ENCODE results near the gene PHF21A. TPM values are rescaled to one million over a fixed set of nuclear protein-coding genes. Genes with fewer than 3 reads are reported as not detected.

Gene PHF21A
- total RNA-seq, 8 experiments from 2014 or later, result 10.5 to 40.2 (median 28.6) TPM

DNA sequence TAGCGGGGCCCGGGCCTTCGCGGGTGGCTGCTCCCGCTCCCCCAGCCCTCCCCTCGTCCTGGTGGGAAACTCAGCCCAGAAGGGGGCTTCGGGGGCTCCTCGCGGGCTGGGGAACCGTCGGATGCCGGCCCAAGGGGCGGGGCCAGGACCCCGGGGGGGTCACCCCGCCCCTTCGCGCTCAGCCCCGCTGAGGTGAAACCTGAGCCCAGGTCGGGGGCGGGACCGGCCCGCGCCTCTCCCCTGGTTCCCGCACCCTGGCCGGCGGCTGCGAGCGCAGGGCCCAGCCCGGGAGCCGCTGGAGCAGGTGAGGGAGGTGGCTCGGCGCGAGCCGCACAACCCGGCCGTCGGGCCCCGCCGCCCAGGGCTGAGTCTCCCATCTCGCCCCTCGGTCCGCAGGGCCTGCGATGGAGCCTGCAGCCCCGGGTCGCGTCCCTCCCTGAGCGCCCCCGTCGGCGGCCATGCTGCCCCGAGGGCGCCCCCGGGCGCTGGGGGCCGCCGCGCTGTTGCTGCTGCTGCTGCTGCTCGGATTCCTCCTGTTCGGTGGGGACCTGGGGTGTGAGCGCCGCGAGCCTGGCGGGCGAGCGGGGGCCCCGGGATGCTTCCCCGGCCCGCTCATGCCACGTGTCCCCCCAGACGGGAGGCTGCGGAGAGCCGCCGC lies 198.7 kb downstream of the PHF21A start, which contains the start of gene LARGE2:
Gene LARGE2 (plus strand): TSS at position 232 of the 658 bp plus-strand sequence. CDS start 227 bp downstream, at position 459.
- no peak within 1 kb of the TSS for H3K27ac ChIP-seq
- in situ Hi-C loops (cut with MboI; ENCODE audit: low pct_unique_long_range_greater_than_20kb in 2 of 9, low sequenced_read_pairs in 9 of 9, unreplicated experiment in 9 of 9), result no loop called here
- H3K4me3 ChIP-seq, result peak within 1 kb of the TSS in 2 of 5 donors; percentile 9 to 25
- WGBS, 10 experiments, result no CpG with 5 or more reads among the region's 73 CpGs
- peaks cover 0 to 22% of the 10 kb centered on the region in 2 donors for H3K4me1 ChIP-seq (replicated peaks in 1 of 2)
- ATAC-seq (replicated peaks in 6 of 8), result peak in 1 of 8 experiments; percentile 6

DNA sequence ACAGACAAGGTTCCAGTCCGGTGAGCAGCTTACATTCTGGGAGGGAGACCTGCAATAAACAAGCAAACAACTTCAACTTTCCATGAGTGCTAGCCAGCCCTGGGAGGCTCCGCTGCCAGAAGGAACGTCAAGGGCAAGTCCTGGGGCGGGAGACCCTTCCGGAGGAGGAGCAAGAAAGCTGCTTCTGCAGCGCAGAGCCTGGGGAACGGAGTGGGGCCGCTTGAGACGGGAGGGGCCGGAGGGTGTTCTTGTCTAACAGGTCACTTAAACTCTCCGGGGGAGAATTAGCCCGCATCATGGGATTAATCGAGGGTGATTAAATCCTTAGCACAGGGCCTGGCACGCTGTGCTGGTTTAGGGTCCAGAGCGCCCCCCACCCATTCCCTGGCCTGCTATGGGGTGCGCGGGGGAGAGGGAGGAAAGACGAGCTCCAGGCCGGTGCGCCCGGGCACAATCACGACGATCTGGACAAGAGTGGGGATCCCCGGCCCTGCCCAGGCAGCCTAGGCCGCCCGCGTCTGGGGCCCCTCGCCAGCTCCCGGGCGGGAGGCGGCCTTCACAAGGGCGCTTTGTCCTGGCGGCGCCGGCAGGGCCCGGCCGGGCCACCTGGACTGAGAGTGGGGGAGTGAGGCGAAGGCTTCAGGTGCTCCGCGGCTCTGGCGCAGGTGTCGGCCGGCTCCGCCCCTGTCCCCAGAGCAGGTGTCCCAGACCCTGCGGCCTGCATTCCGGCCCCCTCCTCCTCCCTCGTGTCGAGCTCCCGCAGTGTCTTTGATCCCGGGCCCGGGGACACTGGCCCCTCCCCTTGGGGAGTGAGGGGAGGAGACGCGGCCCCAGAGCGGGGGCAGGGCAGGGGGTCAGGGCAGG lies 199.5 kb downstream of the PHF21A start:
- Histone ChIP-seq H3K4me3 (peak overlapping the region in 2 of 5 donors; percentile 9 to 25), H3K27ac (no peak overlapping the region), H3K4me1 (replicated peaks in 1 of 2) (peaks cover 3 to 25% of the 10 kb centered on the region in 2 donors)
- in situ Hi-C loops (cut with MboI; ENCODE audit: low pct_unique_long_range_greater_than_20kb in 2 of 9, low sequenced_read_pairs in 9 of 9, unreplicated experiment in 9 of 9), result no loop called here
- 15 to 100% (median 38%) methylated on average over 1 to 12 of the region's 54 CpGs; no CpG with 5 or more reads in 6 of the 10 experiments for WGBS, 10 experiments
- ATAC-seq (replicated peaks in 6 of 8), result no peak

DNA sequence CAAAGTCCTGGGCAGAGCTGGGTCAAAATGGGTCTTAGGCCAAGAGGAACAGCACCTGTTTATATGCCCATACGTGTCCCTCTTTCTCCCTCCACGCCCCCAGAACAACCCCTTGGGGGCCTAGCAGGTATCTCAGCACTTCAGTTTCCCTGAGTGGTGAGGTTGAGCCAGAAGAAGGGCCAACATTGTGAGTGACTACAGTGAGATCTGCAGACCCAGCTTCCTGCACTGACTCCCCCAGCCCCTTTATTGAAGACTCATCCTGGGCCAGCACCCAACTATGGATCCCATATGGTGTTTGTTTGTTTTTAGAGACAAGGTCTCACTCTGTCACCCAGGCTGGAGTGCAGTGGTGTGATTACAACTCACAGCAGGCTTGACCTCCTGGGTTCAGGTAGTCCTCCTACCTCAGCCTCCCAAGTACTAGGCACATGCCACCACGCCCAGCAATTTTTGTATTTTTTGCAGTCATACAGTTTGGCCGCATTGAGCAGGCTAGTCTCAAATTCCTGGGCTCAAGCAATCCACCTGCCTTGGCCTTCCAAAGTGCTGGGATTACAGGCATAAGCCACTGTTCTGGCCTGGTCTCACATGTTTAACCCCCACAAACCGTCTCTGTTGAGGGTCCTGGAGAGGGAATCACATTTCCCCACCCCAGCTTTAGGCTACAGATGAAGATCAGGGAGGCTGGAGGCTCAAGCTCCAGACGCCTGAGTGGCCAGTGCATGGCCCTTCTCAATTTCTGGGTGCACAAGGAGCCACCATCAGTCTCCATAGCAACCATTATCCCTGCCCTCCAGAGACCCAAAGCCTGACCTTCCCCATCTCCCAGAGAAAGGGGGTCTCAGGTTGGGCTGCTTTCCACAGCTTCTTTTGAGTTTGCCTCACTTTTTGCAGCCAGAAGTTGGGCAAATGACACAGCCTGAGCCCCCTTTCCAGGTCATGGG lies 200.4 kb downstream of the PHF21A start:
- Histone ChIP-seq H3K27ac (no peak overlapping the region), H3K4me3 (no peak overlapping the region), H3K4me1 (replicated peaks in 1 of 2) (peaks cover 5 to 24% of the 10 kb centered on the region in 2 donors)
- in situ Hi-C loops (cut with MboI; ENCODE audit: low pct_unique_long_range_greater_than_20kb in 2 of 9, low sequenced_read_pairs in 9 of 9, unreplicated experiment in 9 of 9), result no loop called here
- ATAC-seq (replicated peaks in 6 of 8), result no peak
- 67 to 85% (median 77%) methylated on average over 1 to 5 of the region's 6 CpGs; no CpG with 5 or more reads in 4 of the 10 experiments for WGBS, 10 experiments

DNA sequence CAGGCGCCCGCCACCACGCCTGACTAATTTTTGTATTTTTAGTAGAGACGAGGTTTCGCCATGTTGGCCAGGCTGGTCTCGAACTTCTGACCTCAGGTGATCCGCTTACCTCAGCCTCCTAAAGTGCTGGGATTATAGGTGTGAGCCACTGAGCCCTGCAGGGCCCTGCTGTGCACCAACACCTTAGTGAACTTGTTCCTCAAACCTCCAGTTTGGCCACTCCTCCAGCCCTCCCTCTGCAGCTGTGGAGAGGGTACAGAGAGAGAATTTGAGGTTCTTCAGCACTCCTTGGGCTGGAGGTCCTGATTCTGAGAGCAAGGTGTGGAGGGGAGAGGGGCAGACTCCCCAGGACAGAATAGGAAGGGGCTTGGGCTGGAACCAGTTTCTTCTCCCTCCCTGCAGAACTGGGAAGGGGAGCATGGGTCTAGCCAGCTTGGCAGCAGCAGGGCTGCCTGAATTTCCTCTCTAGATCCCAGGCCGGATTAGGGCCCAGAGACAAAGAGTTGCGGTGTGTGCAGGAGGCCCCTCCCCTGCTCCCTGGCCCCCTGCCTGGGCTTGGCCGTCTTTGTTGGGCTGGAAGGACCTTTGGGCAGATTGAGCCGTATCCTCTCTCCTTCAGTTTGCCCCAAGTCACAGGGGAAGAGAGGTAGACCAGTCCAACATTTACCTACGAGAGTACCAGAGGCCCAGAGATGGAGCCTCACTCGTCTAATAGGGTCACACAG lies 201.3 kb downstream of the PHF21A start:
- Histone ChIP-seq H3K27ac (no peak overlapping the region), H3K4me3 (no peak overlapping the region), H3K4me1 (replicated peaks in 1 of 2) (peaks cover 5 to 22% of the 10 kb centered on the region in 2 donors)
- ATAC-seq (replicated peaks in 6 of 8), result no peak
- in situ Hi-C loops (cut with MboI; ENCODE audit: low pct_unique_long_range_greater_than_20kb in 2 of 9, low sequenced_read_pairs in 9 of 9, unreplicated experiment in 9 of 9), result no loop called here
- 60 to 100% (median 85%) methylated on average over 1 to 8 of the region's 13 CpGs; no CpG with 5 or more reads in 3 of the 10 experiments for WGBS, 10 experiments

DNA sequence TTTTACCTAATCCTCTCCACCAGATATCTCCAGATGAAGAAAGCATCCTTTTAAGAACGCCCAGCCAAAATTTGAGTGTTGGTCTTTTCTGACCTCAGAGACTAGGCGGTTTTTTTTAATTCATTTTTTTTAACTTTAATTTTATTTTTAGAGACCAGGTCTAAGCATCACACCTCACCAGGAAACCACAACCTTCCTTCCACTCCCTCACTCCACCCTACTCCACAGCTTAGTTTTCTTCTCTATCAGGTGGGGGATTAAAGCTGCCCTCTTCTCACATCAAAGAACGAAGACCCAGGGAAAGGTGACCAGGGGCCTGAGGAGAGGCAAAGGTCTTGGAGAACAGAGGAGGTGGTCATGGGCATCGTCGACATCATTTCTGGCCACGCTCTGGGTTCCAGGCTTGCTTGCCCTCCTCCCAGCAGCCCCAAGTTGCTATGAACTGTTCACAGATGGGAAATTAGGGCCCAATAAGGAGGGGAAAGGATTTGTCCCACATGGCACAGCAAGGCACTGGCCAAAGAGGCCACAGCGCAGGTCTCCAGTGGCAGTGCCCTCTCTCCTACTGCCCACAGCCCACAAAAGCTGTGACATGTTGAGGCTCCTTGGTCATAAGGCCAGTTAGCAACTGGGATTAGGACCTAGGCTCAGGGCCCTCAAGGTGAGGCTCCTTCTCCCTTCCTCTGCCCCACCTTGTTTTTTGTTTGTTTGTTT lies 202.1 kb downstream of the PHF21A start:
- in situ Hi-C loops (cut with MboI; ENCODE audit: low pct_unique_long_range_greater_than_20kb in 2 of 9, low sequenced_read_pairs in 9 of 9, unreplicated experiment in 9 of 9), result no loop called here
- peak overlapping the region in 1 of 2 donors; percentile 4 for H3K27ac ChIP-seq

DNA sequence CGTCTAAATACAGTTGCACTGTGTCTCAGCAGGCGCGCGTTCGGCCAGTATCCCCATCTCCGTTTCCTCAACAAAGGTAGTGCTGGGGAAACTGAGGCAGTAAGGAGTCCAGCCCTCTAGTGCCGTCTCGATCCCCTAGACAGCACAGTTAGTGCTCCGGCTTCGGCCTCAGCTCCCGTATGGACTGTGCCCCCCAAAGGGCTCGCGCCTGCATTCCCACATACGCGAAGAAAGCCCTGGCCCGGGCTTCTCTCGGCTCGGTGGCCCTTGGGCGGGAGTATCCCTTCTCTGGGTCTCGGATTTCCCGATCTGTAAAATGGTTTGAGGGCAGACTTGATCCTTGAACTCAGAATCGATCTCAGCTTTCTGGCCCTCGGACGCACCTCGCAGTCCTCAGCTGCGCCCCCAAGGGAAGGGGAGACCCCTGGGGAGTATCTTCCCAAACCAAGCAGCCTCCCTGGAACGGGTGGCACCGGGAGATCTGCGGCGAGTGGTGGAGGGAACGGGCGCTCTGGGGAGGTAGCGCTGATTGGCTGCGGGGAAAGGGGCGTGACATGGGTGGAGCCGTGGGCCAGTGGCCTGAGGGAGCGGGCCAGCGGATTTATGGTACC lies 202.8 kb downstream of the PHF21A start:
- in situ Hi-C loops (cut with MboI; ENCODE audit: low pct_unique_long_range_greater_than_20kb in 2 of 9, low sequenced_read_pairs in 9 of 9, unreplicated experiment in 9 of 9), result no loop called here
- WGBS, 10 experiments, result 0 to 7% (median 1%) methylated on average over 2 to 17 of the region's 38 CpGs; no CpG with 5 or more reads in 3 of the 10 experiments
- H3K4me3 ChIP-seq, result peak overlapping the region; percentile 41 to 83 (median 63)
- ATAC-seq (replicated peaks in 6 of 8), result peak; percentile 36 to 71 (median 63)
- H3K4me1 ChIP-seq (replicated peaks in 1 of 2), result peaks cover 5 to 22% of the 10 kb centered on the region in 2 donors
- H3K27ac ChIP-seq, result peak overlapping the region; percentile 90 to 92

More for the DNA sequence above, 202.1 kb downstream of the PHF21A start:
- ATAC-seq (replicated peaks in 6 of 8), result no peak
- H3K4me1 ChIP-seq (replicated peaks in 1 of 2), result peaks cover 5 to 22% of the 10 kb centered on the region in 2 donors
- WGBS, 10 experiments, result 0 to 63% (median 33%) methylated on average over 1 to 6 of the region's 7 CpGs
- peak overlapping the region; percentile 41 to 83 (median 63) for H3K4me3 ChIP-seq

DNA sequence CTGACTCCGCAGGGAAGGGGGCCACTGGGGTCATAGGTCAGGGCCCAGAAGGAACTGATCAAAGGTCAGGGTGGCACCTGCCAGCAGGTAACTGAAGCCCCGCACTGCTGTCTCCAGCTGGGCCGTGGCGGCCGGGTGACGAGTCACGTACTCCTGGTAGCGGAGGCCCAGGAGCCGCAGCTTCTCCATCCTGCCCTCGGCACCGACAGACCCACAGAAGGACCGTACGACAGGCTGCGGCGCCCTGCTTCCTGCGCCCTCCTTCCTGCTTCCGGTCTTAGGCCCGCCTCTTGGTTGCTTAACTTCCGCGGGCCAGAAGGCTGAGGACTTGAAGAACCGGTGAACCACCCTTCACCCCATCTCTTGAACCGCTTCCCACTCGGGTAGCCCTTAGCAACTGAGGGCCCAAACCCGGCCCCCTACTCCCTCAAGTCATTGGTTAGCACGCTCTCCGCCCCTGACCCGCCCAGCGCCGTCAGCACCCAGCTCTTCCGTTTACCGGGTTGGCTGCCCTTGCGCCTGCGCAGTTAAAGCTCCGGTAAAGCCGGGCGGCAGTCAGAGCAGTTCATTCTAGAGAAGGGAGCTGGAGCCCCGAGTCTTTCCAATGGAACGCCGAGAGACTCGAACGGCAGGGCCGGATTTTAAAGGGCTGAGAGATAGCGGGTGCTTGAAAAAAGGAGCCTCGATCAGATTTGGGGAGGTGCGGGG lies 203.5 kb downstream of the PHF21A start, which contains the start of gene PEX16:
Gene PEX16 (minus strand): TSS at position 255 of the 708 bp plus-strand sequence. CDS start 66 bp downstream, at position 189.
- in situ Hi-C loops (cut with MboI; ENCODE audit: low pct_unique_long_range_greater_than_20kb in 2 of 9, low sequenced_read_pairs in 9 of 9, unreplicated experiment in 9 of 9), result no loop called here
- Histone ChIP-seq H3K4me3 (peak within 1 kb of the TSS; percentile 41 to 83 (median 63)), H3K27ac (peak within 1 kb of the TSS; percentile 90 to 92), H3K4me1 (replicated peaks in 1 of 2) (peaks cover 5 to 22% of the 10 kb centered on the region in 2 donors)
- ATAC-seq (replicated peaks in 6 of 8), result peak; percentile 80 to 91 (median 88)
- WGBS, 10 experiments, result 0 to 2% (median 0%) methylated on average over 5 to 20 of the region's 45 CpGs; no CpG with 5 or more reads in 5 of the 10 experiments

DNA sequence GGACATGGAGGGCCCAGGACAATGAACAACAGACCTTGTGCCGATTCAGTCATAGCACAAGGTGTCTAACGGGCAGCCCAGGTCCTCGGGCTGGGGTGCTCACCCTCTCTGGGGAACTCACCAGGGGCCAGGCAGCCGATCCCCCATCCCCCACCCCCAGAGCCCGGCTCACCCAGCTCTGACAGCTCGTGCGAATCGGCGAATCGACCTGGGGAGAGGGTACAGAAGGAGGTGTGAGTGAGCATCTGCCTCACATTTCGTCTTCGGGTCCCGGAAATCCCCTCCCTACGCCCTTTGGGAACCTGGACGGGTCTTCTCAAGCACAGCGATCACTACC lies 204.0 kb downstream of the PHF21A start:
- Histone ChIP-seq H3K4me1 (replicated peaks in 1 of 2) (peaks cover 5 to 19% of the 10 kb centered on the region in 2 donors), H3K4me3 (peak overlapping the region; percentile 41 to 83 (median 63)), H3K27ac (peak overlapping the region; percentile 90 to 92)
- ATAC-seq (replicated peaks in 6 of 8), result peak in 2 of 8 experiments; percentile 2 to 5
- 0 to 7% (median 0%) methylated on average over 1 to 3 of the region's 16 CpGs; no CpG with 5 or more reads in 7 of the 10 experiments for WGBS, 10 experiments
- in situ Hi-C loops (cut with MboI; ENCODE audit: low pct_unique_long_range_greater_than_20kb in 2 of 9, low sequenced_read_pairs in 9 of 9, unreplicated experiment in 9 of 9), result no loop called here

DNA sequence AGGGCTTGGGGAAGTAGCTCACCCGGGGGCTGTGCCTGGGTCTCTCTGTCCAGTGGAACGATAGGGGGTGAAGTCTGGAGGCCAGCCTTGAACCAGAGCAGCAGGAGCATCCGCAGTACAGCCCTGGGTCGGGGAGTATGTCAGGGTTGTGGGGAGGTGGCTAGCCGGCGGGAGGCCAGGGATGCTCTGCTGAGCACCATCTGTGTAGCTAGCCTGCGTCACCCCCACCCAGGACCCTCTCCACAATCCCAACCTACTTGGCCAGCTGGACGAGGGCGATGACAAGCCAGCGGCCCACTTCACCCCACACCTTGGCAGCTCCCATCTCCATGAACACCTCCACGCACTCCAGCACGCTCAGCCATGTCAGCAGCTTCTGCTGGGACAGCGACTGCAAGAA lies 205.8 kb downstream of the PHF21A start:
- peaks cover 5 to 8% of the 10 kb centered on the region in 2 donors for H3K4me1 ChIP-seq (replicated peaks in 1 of 2)
- in situ Hi-C loops (cut with MboI; ENCODE audit: low pct_unique_long_range_greater_than_20kb in 2 of 9, low sequenced_read_pairs in 9 of 9, unreplicated experiment in 9 of 9), result no loop called here

DNA sequence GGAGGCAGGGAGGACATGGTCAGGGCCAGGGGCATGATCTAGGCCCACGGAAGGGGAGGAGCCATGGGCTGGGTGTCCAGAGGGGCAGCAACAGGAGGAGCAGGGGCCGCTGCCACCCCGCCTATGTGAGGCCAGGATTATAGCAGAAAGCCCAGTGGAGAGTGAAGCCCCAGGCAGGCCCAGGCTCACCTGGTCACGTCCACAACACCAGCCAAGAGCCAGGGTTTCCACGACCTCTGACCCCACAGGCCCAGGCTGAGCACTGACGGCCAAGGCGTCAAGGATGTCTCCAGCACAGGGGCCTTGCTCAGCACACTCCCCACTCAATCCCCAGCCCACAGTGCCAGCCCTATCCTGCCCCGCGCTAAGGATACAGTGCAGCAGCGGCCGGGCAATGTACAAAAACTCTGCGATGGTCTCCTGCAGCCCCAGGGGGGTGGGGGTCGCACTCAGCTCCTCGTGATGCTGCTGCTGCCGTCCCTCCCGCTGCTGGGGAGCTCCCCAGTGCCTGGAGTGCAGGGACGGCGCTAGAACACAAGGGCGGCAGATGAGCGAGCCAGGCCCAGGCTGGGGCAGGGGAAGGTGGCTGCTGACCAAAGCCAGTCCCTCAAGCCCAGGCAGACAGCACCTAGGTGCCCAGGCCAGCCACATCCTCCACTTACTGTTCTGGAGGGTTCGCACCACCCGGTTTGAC lies 207.2 kb downstream of the PHF21A start:
- in situ Hi-C loops (cut with MboI; ENCODE audit: low pct_unique_long_range_greater_than_20kb in 2 of 9, low sequenced_read_pairs in 9 of 9, unreplicated experiment in 9 of 9), result no loop called here
- Histone ChIP-seq H3K4me1 (replicated peaks in 1 of 2) (peaks cover 5 to 8% of the 10 kb centered on the region in 2 donors), H3K4me3 (no peak overlapping the region), H3K27ac (no peak overlapping the region)
- no peak for ATAC-seq (replicated peaks in 6 of 8)
- 91 to 100% (median 100%) methylated on average over 1 to 4 of the region's 22 CpGs; no CpG with 5 or more reads in 7 of the 10 experiments for WGBS, 10 experiments

More for the DNA sequence above, 205.8 kb downstream of the PHF21A start:
- Histone ChIP-seq H3K4me3 (no peak overlapping the region), H3K27ac (no peak overlapping the region)
- 60 to 100% (median 93%) methylated on average over 2 to 8 of the region's 13 CpGs; no CpG with 5 or more reads in 5 of the 10 experiments for WGBS, 10 experiments
- ATAC-seq (replicated peaks in 6 of 8), result no peak

Data from motor neuron (in vitro differentiated cells).